ENCODE data around the gene SWSAP1. TPM values are rescaled to one million over a fixed set of nuclear protein-coding genes. Genes with fewer than 3 reads are reported as not detected.

The SWSAP1 gene
- total and polyA plus RNA-seq, 2 of the 8 experiments (the other 6 are each of a cell fraction or from before 2014, with no cell fraction given): 3.1 to 5.2 TPM

DNA sequence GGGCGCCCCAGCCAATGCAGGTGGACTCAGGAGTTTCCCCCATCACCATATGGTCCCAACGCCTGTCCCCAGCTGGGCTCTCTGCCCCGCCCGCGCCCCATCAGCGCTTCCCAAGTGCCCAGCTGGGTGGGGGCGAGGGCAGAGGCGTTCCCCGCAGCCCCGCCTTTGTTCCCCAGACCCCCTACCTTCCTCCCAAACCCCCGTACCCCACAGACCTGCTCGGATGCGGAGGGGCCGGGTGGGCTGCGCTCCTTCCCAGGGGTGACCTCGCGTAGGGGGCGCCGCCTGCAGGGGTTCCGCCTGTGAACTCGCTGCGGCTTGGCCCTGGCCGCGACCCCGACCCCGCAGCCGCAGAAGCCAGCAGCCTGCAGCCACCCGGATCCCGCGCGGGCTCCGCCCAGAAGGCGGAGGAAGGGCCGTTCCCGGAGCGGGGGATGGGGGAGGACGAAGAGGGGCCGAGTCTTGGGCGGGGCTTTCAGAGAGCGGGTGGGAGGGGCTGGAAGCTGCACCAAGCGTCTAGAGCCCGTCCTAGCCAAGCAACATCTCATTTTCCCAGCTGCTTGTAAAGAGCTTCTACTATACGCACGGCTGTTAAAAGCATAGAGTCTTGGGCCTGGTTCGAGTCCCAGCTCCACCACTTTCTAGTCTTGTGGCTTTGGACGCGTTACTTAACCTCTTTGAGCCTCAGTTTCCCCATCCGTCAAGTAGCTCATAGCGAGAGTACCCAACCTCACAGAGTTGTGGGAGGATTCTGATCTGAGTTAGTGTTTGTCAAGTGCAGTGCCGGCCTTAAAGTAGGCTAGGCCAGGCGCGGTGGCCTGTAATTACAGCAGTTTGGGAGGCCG is 35.0 kb upstream of the SWSAP1 start, which contains the start of gene RAB3D:
Gene RAB3D, minus strand, starts transcription at position 404 of the 845 bp plus-strand sequence. CDS start 2,258 bp downstream, outside the sequence.
- no peak within 1 kb of the TSS for H2BK120ac ChIP-seq (replicated peaks; ENCODE audit: low read depth, low read length)
- H3K9ac ChIP-seq (replicated peaks in 1 of 4; ENCODE audit: extremely low read depth in 1 of 4, low read depth in 3 of 4, low read length in 3 of 4): peak within 1 kb of the TSS in 3 of 4 experiments; percentile 26 to 45 (median 38); a peak in 5 of 7 replicates
- 15% methylated on average over 36 of the region's 53 CpGs; no CpG with 5 or more reads in 1 of the 2 experiments for WGBS, 2 experiments (ENCODE audit: extremely low coverage in 1 of 2, insufficient coverage in 1 of 2, insufficient read length in 1 of 2, insufficient replicate concordance in 2 of 2, low coverage in 1 of 2, low lambda C conversion rate in 2 of 2, missing lambda C conversion rate in 1 of 2)
- no peak within 1 kb of the TSS for H2BK20ac ChIP-seq (ENCODE audit: low read length)
- FAIRE-seq (peak; percentile 32), DNase-seq (ENCODE audit: low read depth in 1 of 2, low spot score in 2 of 2) (peak; percentile 79 to 94)
- no peak within 1 kb of the TSS for H4K5ac ChIP-seq (ENCODE audit: insufficient read length, low read depth, low read length)
- no peak within 1 kb of the TSS for H2AK5ac ChIP-seq (ENCODE audit: low read depth, low read length)
- H3K18ac ChIP-seq (ENCODE audit: extremely low read depth, low read length): no peak within 1 kb of the TSS; the same call in 1 of the 2 replicates
- no peak within 1 kb of the TSS for H3K4ac ChIP-seq (replicated peaks; ENCODE audit: insufficient read length, low read depth, low read length)
- H3K79me1 ChIP-seq (ENCODE audit: low read depth, low read length): no peaks in the 10 kb centered on the region
- ChIA-PET POLR2A (ENCODE audit: partially characterized antibody) (interaction anchor here (0.8 to 2.8 kb wide), 9 partner anchors 10 to 84 kb away, joined by 3 to 13 read pairs (median 4); partner anchors contain the start of gene EPOR), CTCF (ENCODE audit: partially characterized antibody) (interaction anchor here (0.7 to 2.8 kb wide), 10 partner anchors 8 to 90 kb away, joined by 3 to 9 read pairs (median 4); partner anchors contain the start of gene TSPAN16)
- H2AFZ ChIP-seq (ENCODE audit: low read length): peak within 1 kb of the TSS; percentile 88
- peak within 1 kb of the TSS; percentile 54 to 80 for H3K4me2 ChIP-seq (ENCODE audit: insufficient read depth in 1 of 2, low read depth in 2 of 2, low read length in 2 of 2)
- H2BK12ac ChIP-seq (ENCODE audit: low read depth, low read length): 0 out of 2 replicates have a peak within 1 kb of the TSS, but pooled peaks have one; percentile 17
- H3K4me1 ChIP-seq (replicated peaks in 1 of 4; ENCODE audit: control insufficient read depth in 3 of 4, insufficient read depth in 4 of 4, low read length in 3 of 4): peaks cover 0 to 4% (median 1%) of the 10 kb centered on the region in 4 experiments; a peak in 4 of 7 replicates
- peaks cover 2 to 5% of the 10 kb centered on the region in 2 experiments for H4K20me1 ChIP-seq (replicated peaks in 1 of 2; ENCODE audit: control insufficient read depth in 1 of 2, insufficient read depth in 2 of 2, low read length in 2 of 2)
- H3K9me3 ChIP-seq (ENCODE audit: insufficient read depth in 2 of 2, low read depth in 1 of 2, low read length in 1 of 2): no peaks in the 10 kb centered on the region
- no peaks in the 10 kb centered on the region for H3K79me2 ChIP-seq (ENCODE audit: control insufficient read depth in 1 of 2, insufficient read depth in 2 of 2, low read length in 2 of 2)
- peak within 1 kb of the TSS; percentile 92; the same call in 1 of the 2 replicates for H2BK15ac ChIP-seq (ENCODE audit: low read length)
- H3K27ac ChIP-seq (ENCODE audit: low read depth, low read length): no peak within 1 kb of the TSS
- no peak within 1 kb of the TSS for H3K56ac ChIP-seq (replicated peaks; ENCODE audit: insufficient read length, low read depth, low read length)
- H4K91ac ChIP-seq (replicated peaks; ENCODE audit: insufficient read length, low read length): no peak within 1 kb of the TSS
- peaks cover 0 to 5% (median 2%) of the 10 kb centered on the region in 4 experiments; a peak in 2 of 8 replicates for H3K36me3 ChIP-seq (ENCODE audit: control insufficient read depth in 2 of 4, insufficient read depth in 4 of 4, low read length in 3 of 4)
- H3K4me3 ChIP-seq (ENCODE audit: extremely low read depth in 1 of 4, insufficient read depth in 2 of 4, low read depth in 3 of 4, low read length in 4 of 4): peak within 1 kb of the TSS; percentile 47 to 77 (median 62)
- no peak within 1 kb of the TSS for H3K14ac ChIP-seq (ENCODE audit: insufficient read length)
- peak within 1 kb of the TSS; percentile 83; the same call in 1 of the 2 replicates for H4K8ac ChIP-seq (ENCODE audit: extremely low read depth, insufficient read depth, low read length)
- no peak within 1 kb of the TSS for H3K23ac ChIP-seq (ENCODE audit: insufficient read length)
- no peaks in the 10 kb centered on the region; a peak in 2 of 7 replicates for H3K27me3 ChIP-seq (replicated peaks in 1 of 4; ENCODE audit: control insufficient read depth in 3 of 4, extremely low read depth in 1 of 4, insufficient read depth in 3 of 4, low read length in 3 of 4)
- no peak within 1 kb of the TSS for H2BK5ac ChIP-seq (ENCODE audit: low read depth, low read length)
- H3K23me2 ChIP-seq (ENCODE audit: low read depth, low read length): peaks cover 11% of the 10 kb centered on the region; the same call in 1 of the 2 replicates
- TF ChIP-seq TBP (IDR thresholded peaks at IDR 0.05; ENCODE audit: low read depth, low read length) (peak; percentile 56; the same call in 1 of the 2 replicates), PHF8 (conservative IDR thresholded peaks at IDR 0.05; ENCODE audit: low read depth, low read length) (peak; percentile 69), SAP30 (IDR thresholded peaks at IDR 0.05; ENCODE audit: insufficient read depth, insufficient replicate concordance, low read length) (no peak), RAD21 (IDR thresholded peaks at IDR 0.05 in 1 of 2, conservative IDR thresholded peaks at IDR 0.05 in 1 of 2; ENCODE audit: low read depth in 2 of 2, low read length in 2 of 2) (0 out of 4 replicates have a peak, but pooled peaks of 1 of the 2 experiments have one; percentile 3), POLR2A (IDR thresholded peaks at IDR 0.05; ENCODE audit: control extremely low read depth in 1 of 2, low read depth in 2 of 2, low read length in 2 of 2) (peak in 1 of 2 experiments; percentile 60; a peak in 2 of 3 replicates), SIN3A (conservative IDR thresholded peaks at IDR 0.05 in 1 of 2, IDR thresholded peaks at IDR 0.05 in 1 of 2; ENCODE audit: low read depth in 1 of 2, low read length in 2 of 2) (0 out of 4 replicates have a peak, but pooled peaks of 1 of the 2 experiments have one; percentile 61), SP1 (IDR thresholded peaks at IDR 0.05; ENCODE audit: low read depth, low read length) (0 out of 2 replicates have a peak, but pooled peaks have one; percentile 44), KDM4A (IDR thresholded peaks at IDR 0.05; ENCODE audit: low read depth, low read length, severe bottlenecking) (peak; percentile 72)
